ENCODE data around the gene ZMYND11.

- TF ChIP-seq CTCF (optimal IDR thresholded peaks at IDR 0.05 in 1 of 3, IDR thresholded peaks at IDR 0.05 in 1 of 3, conservative IDR thresholded peaks at IDR 0.05 in 1 of 3; ENCODE audit: extremely low read depth in 1 of 3, insufficient read depth in 2 of 3, low read length in 3 of 3) (no peak), EZH2 (IDR thresholded peaks at IDR 0.05; ENCODE audit: low read length) (no peak)
These were observed 32.1 kb downstream of the ZMYND11 start for GRCh38 chr10:167383-167782.

Data from keratinocyte (primary cell).